DMS 273 treated with DMSO at 0.1 percent for 48 hours (cell line): Measurements from ENCODE around the gene CMTM2.
"Not testable (repeated sequence)": the region's sequence is repeated elsewhere in the genome, so short reads cannot be mapped to it uniquely, and the experiment has no call there.

Source experiments
- DNase-seq: peaks from one replicate; lab custom pipeline; 2025; lab: John Stamatoyannopoulos, UW

The CMTM2 gene

DNA sequence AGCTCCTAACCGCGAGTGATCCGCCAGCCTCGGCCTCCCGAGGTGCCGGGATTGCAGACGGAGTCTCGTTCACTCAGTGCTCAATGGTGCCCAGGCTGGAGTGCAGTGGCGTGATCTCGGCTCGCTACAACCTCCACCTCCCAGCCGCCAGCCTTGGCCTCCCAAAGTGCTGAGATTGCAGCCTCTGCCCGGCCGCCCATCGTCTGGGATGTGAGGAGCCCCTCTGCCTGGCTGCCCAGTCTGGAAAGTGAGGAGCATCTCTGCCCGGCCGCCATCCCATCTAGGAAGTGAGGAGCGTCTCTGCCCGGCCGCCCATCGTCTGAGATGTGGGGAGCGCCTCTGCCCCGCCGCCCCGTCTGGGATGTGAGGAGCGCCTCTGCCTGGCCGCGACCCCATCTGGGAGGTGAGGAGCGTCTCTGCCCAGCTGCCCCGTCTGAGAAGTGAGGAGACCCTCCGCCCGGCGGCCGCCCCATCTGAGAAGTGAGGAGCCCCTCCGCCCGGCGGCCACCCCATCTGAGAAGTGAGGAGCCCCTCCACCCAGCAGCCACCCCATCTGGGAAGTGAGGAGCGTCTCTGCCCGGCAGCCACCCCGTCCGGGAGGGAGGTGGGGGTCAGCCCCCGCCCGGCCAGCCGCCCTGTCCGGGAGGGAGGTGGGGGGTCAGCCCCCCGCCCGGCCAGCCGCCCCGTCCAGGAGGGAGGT lies 51.4 kb downstream of the CMTM2 start:
- DNase-seq, result not testable (repeated sequence)

DNA sequence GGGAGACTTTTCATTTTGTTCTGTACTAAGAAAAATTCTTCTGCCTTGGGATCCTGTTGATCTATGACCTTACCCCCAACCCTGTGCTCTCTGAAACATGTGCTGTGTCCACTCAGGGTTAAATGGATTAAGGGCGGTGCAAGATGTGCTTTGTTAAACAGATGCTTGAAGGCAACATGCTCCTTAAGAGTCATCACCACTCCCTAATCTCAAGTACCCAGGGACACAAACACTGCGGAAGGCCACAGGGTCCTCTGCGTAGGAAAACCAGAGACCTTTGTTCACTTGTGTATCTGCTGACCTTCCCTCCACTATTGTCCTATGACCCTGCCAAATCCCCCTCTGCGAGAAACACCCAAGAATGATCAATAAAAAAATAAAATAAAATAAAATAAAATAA lies 52.3 kb downstream of the CMTM2 start:
- DNase-seq, result not testable (repeated sequence)

DNA sequence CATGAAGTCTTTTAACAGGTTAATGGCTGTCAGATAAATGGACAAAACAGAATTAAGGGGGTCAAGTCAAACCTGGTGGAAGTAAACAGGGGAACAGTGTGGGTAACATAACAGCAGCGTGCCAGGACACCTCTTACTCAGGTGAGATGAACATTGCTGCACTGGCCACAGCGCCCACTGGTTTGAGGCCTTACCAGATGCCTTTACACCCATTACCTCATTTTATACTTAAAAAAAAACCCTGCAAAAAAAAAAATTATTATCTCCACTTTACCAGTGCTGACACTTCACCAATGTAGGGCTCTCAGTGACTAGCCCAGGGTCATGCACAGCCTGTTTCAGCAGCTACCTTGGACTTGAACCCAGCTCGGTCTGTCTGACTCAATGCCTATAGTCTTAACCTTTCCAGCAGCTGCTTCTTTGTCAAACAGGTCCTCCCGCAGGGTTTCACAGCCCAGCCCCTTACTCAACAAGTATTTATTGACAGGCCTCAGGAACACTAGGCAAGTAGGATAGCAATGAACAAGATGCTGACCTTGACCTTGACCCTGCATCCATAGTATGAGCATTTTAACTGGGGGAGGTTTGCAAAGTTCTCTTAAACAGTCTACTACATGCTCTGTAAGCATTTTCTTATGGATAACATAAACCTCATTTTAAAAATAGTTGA lies 55.4 kb downstream of the CMTM2 start:
- DNase-seq, result no peak

DNA sequence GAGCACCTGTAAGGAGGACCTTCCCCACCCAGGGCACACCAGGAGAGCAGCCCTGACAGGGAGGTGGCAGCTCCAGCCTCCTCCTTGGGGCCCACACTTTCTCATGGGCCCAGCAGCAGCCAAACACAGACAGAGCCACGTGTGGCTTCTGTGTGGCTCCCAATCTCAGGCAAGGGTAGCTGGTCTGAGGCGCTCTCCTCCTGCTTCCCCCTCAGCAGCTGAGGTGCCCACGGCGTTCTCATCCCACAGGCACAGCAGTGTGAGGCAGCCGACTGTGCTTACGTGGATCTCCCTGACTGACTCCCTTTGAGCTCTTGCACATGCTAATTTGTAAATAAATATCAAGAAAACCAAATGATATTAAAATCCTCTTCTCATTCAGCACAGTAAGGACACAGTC lies 56.1 kb downstream of the CMTM2 start:
- DNase-seq, result no peak

DNA sequence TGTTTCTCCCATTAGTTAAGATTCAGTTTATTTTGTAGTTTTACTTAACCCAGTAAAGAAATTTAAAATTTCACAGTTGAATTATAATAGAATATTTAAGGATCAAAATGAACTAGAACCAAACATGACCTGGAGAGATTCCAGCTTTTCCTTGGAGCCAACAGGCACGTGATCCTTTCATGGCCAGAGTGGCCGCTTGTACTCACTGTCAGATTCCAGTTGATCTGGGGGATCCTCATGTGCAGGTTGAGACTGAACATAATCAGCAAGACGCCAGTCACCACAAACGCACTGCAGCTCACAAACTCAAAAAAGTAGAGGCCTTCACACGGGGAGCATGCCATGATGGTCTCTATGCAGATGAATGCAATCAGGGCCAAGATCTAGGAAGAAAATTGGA lies 56.9 kb downstream of the CMTM2 start:
- no peak for DNase-seq

DNA sequence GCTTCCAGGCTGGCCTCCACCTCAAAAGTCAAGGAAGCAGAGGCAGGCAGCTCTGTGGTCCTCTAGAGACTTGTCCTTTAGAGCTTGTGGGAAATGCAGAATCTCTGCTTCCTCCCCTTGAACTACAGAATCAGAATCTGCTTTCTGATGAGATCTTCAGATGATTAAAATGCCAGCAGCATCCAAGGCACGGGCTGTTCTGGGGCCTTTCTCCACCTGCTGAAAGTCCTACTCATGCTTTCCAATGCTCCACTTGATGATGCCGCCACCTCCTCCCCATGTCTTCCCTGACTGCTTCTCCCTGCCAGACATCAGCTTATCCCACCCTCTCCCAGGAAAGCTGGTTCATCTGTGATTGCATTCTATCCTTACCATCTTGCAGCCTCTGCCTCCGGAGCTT lies 58.5 kb downstream of the CMTM2 start:
- no peak for DNase-seq
